HUES64 (cell line): ENCODE data around the gene CCDC66.
A peak's percentile ranks its signal among the peaks of the same experiment; 100 is the strongest.
"Not testable (repeated sequence)": the region's sequence is repeated elsewhere in the genome, so short reads cannot be mapped to it uniquely, and the experiment has no call there.

Experiments
- H3K27ac ChIP-seq: 2 replicates; pipeline ENCODE4 v1.7.0; 2013; ENCODE audit warnings: low read depth, low read length, inconsistent platforms
- H3K27me3 ChIP-seq: 2 replicates; pipeline ENCODE4 v1.6.1; 2013; ENCODE audit warnings: mild to moderate bottlenecking, low read length; ENCODE audit not compliant: insufficient read depth
- H3K36me3 ChIP-seq: 2 replicates; pipeline ENCODE4 v1.6.1; 2013; ENCODE audit warnings: mild to moderate bottlenecking, low read length; ENCODE audit not compliant: insufficient read depth
- H3K4me1 ChIP-seq: 2 replicates; pipeline ENCODE4 v1.6.1; 2013; ENCODE audit warnings: mild to moderate bottlenecking, low read length, moderate library complexity; ENCODE audit not compliant: insufficient read depth
- H3K4me3 ChIP-seq: 2 replicates; pipeline ENCODE4 v1.5.1; 2013; ENCODE audit warnings: mild to moderate bottlenecking, low read length, moderate library complexity
- H3K9ac ChIP-seq: 2 replicates; pipeline ENCODE4 v1.6.1; 2013; ENCODE audit warnings: mild to moderate bottlenecking, low read depth, low read length
- H3K9me3 ChIP-seq: 2 replicates; pipeline ENCODE4 v1.6.1; 2013; ENCODE audit warnings: low read depth, low read length; ENCODE audit not compliant: insufficient read depth
- whole genome bisulfite sequencing: fragments of 150-250, 120-280 bp; methylation state at CpG from one replicate; pipeline ENCODE4 v1.1.7; 2013; ENCODE audit warnings: missing lambda C conversion rate; 5-methylcytosine and 5-hydroxymethylcytosine counted together

Gene CCDC66

GRCh38 chr3:56591262-56591661 is 34.3 kb downstream of the CCDC66 start:
- WGBS: 100% methylated on average over 1 of the region's 2 CpGs
- no peak overlapping the region for H3K4me3 ChIP-seq
- no peaks in the 10 kb centered on the region for H3K27me3 ChIP-seq
- no peak overlapping the region for H3K9ac ChIP-seq
- H3K4me1 ChIP-seq: peaks cover 13% of the 10 kb centered on the region; the same call in 1 of the 2 replicates
- H3K27ac ChIP-seq: peak overlapping the region; percentile 0; the same call in 1 of the 2 replicates
- H3K9me3 ChIP-seq: no peaks in the 10 kb centered on the region
- peaks cover 33% of the 10 kb centered on the region for H3K36me3 ChIP-seq

- H3K9ac ChIP-seq: no peak overlapping the region
- peaks cover 43% of the 10 kb centered on the region for H3K36me3 ChIP-seq
- H3K4me1 ChIP-seq: peaks cover 13% of the 10 kb centered on the region; the same call in 1 of the 2 replicates
- H3K27ac ChIP-seq: no peak overlapping the region
- no peaks in the 10 kb centered on the region for H3K9me3 ChIP-seq
- WGBS: 90% methylated on average over 5 of the region's 6 CpGs
- no peak overlapping the region for H3K4me3 ChIP-seq
- no peaks in the 10 kb centered on the region for H3K27me3 ChIP-seq
Observed at GRCh38 chr3:56593455-56594158, 36.6 kb downstream of the CCDC66 start.

- H3K9me3 ChIP-seq: 0 out of 2 replicates have a peak, but pooled peaks cover 3% of the 10 kb centered on the region
- no peaks in the 10 kb centered on the region for H3K27me3 ChIP-seq
- peaks cover 3% of the 10 kb centered on the region; the same call in 1 of the 2 replicates for H3K4me1 ChIP-seq
- no peak overlapping the region for H3K9ac ChIP-seq
- H3K4me3 ChIP-seq: no peak overlapping the region
- WGBS: 94% methylated on average over 10 of the region's 11 CpGs
- H3K27ac ChIP-seq: no peak overlapping the region
- peaks cover 45% of the 10 kb centered on the region for H3K36me3 ChIP-seq
Observed at GRCh38 chr3:56595975-56596840, 39.2 kb downstream of the CCDC66 start.

- H3K36me3 ChIP-seq: peaks cover 24% of the 10 kb centered on the region
- WGBS: 100% methylated on average over 1 of the region's 2 CpGs
Observed at GRCh38 chr3:56608479-56608878, 51.5 kb downstream of the CCDC66 start.

GRCh38 chr3:56610669-56611335 is 53.8 kb downstream of the CCDC66 start:
- Histone ChIP-seq H3K9me3 (no peaks in the 10 kb centered on the region), H3K4me1 (no peaks in the 10 kb centered on the region), H3K36me3 (peaks cover 45% of the 10 kb centered on the region), H3K4me3 (no peak overlapping the region), H3K27ac (no peak overlapping the region), H3K27me3 (no peaks in the 10 kb centered on the region), H3K9ac (no peak overlapping the region)
- 92% methylated on average over 7 of the region's 7 CpGs for WGBS

More at GRCh38 chr3:56608479-56608878, 51.5 kb downstream of the CCDC66 start:
- H3K4me3 ChIP-seq, H3K27ac ChIP-seq, H3K27me3 ChIP-seq, H3K9ac ChIP-seq, H3K9me3 ChIP-seq, H3K4me1 ChIP-seq: not testable (repeated sequence)

GRCh38 chr3:56611364-56611763 is 54.4 kb downstream of the CCDC66 start:
- H3K9me3 ChIP-seq: no peaks in the 10 kb centered on the region
- H3K4me1 ChIP-seq: no peaks in the 10 kb centered on the region
- no peaks in the 10 kb centered on the region for H3K27me3 ChIP-seq
- no peak overlapping the region for H3K27ac ChIP-seq
- WGBS: 93% methylated on average over 8 of the region's 8 CpGs
- peaks cover 45% of the 10 kb centered on the region for H3K36me3 ChIP-seq
- no peak overlapping the region for H3K9ac ChIP-seq
- no peak overlapping the region for H3K4me3 ChIP-seq

- H3K4me1 ChIP-seq: no peaks in the 10 kb centered on the region
- peaks cover 51% of the 10 kb centered on the region for H3K36me3 ChIP-seq
- H3K27me3 ChIP-seq: no peaks in the 10 kb centered on the region
- no peaks in the 10 kb centered on the region for H3K9me3 ChIP-seq
- H3K4me3 ChIP-seq: no peak overlapping the region
- no peak overlapping the region for H3K27ac ChIP-seq
- H3K9ac ChIP-seq: no peak overlapping the region
- WGBS: 96% methylated on average over 6 of the region's 6 CpGs
Observed at GRCh38 chr3:56612146-56612545, 55.2 kb downstream of the CCDC66 start.

GRCh38 chr3:56613016-56613415 is 56.0 kb downstream of the CCDC66 start:
- WGBS: 91% methylated on average over 1 of the region's 1 CpG
- no peak overlapping the region for H3K4me3 ChIP-seq

GRCh38 chr3:56616478-56617006 is 59.6 kb downstream of the CCDC66 start:
- H3K36me3 ChIP-seq: peaks cover 91% of the 10 kb centered on the region

More at GRCh38 chr3:56613016-56613415, 56.0 kb downstream of the CCDC66 start:
- Histone ChIP-seq H3K36me3 (peaks cover 60% of the 10 kb centered on the region), H3K27me3 (no peaks in the 10 kb centered on the region), H3K9ac (no peak overlapping the region), H3K4me1 (no peaks in the 10 kb centered on the region), H3K9me3 (no peaks in the 10 kb centered on the region), H3K27ac (no peak overlapping the region)

GRCh38 chr3:56620371-56620770 is 63.4 kb downstream of the CCDC66 start:
- Histone ChIP-seq H3K4me1 (no peaks in the 10 kb centered on the region), H3K36me3 (peaks cover 100% of the 10 kb centered on the region), H3K27me3 (no peaks in the 10 kb centered on the region), H3K9me3 (no peaks in the 10 kb centered on the region), H3K27ac (no peak overlapping the region), H3K4me3 (no peak overlapping the region), H3K9ac (no peak overlapping the region)
- WGBS: 93% methylated on average over 1 of the region's 2 CpGs

More at GRCh38 chr3:56616478-56617006, 59.6 kb downstream of the CCDC66 start:
- 90% methylated on average over 2 of the region's 2 CpGs for WGBS
- no peak overlapping the region for H3K27ac ChIP-seq
- H3K9me3 ChIP-seq: no peaks in the 10 kb centered on the region
- no peak overlapping the region for H3K4me3 ChIP-seq
- H3K4me1 ChIP-seq: no peaks in the 10 kb centered on the region
- H3K27me3 ChIP-seq: no peaks in the 10 kb centered on the region
- no peak overlapping the region for H3K9ac ChIP-seq
